GM21367 (cell line): ENCODE measurements around the gene CLEC20A.
"Not testable (repeated sequence)": the region's sequence is repeated elsewhere in the genome, so short reads cannot be mapped to it uniquely, and the experiment has no call there.

Experiments used
- ATAC-seq: cut with Tn5 transposase; IDR thresholded peaks from one replicate; pipeline ENCODE4 v1.9.1; 2021; ENCODE audit not compliant: unreplicated experiment

CLEC20A gene

GRCh38 chr1:178529364-178530036, 32.7 kb upstream of the CLEC20A start:
- no peak for ATAC-seq

- ATAC-seq, result no peak
These were observed 32.2 kb upstream of the CLEC20A start for GRCh38 chr1:178528953-178529335.

- ATAC-seq, result no peak
These were observed 31.6 kb upstream of the CLEC20A start for GRCh38 chr1:178528228-178528952.

- no peak for ATAC-seq
These were observed 30.4 kb upstream of the CLEC20A start for GRCh38 chr1:178527117-178527516.

- no peak for ATAC-seq
These were observed 24.5 kb upstream of the CLEC20A start for GRCh38 chr1:178521241-178521640.

- ATAC-seq, result no peak
These were observed 24.0 kb upstream of the CLEC20A start for GRCh38 chr1:178520803-178521202.

- no peak for ATAC-seq
These were observed 22.1 kb upstream of the CLEC20A start for GRCh38 chr1:178518894-178519293.

- no peak for ATAC-seq
These were observed 19.3 kb upstream of the CLEC20A start for GRCh38 chr1:178516110-178516509.

- no peak for ATAC-seq
These were observed 16.7 kb upstream of the CLEC20A start for GRCh38 chr1:178513278-178513983.

- no peak for ATAC-seq
These were observed 16.0 kb upstream of the CLEC20A start, which contains the start of gene TEX35 for GRCh38 chr1:178512566-178513277. TEX35 (plus strand) TSS chr1:178513109; CDS start chr1:178513189, 80 bp downstream.

GRCh38 chr1:178510155-178510554, 13.4 kb upstream of the CLEC20A start:
- ATAC-seq, result no peak

- no peak for ATAC-seq
These were observed 12.7 kb upstream of the CLEC20A start for GRCh38 chr1:178509414-178510007.

GRCh38 chr1:178506669-178507068, 9.9 kb upstream of the CLEC20A start:
- ATAC-seq, result no peak

GRCh38 chr1:178506177-178506576, 9.4 kb upstream of the CLEC20A start:
- ATAC-seq, result no peak

- no peak for ATAC-seq
These were observed 7.5 kb upstream of the CLEC20A start for GRCh38 chr1:178504286-178504685.

GRCh38 chr1:178503849-178504248, 7.1 kb upstream of the CLEC20A start:
- ATAC-seq, result no peak

GRCh38 chr1:178503316-178503715, 6.6 kb upstream of the CLEC20A start:
- not testable (repeated sequence) for ATAC-seq

- no peak for ATAC-seq
These were observed 6.1 kb upstream of the CLEC20A start for GRCh38 chr1:178502856-178503255.

GRCh38 chr1:178502330-178502714, 5.6 kb upstream of the CLEC20A start:
- ATAC-seq, result no peak

GRCh38 chr1:178501705-178502329, 5.1 kb upstream of the CLEC20A start:
- peak; percentile 92 for ATAC-seq
